VCaP (cell line): ENCODE measurements around the gene DMAC2.
"Not testable (repeated sequence)": the region's sequence is repeated elsewhere in the genome, so short reads cannot be mapped to it uniquely, and the experiment has no call there.

Source experiments
- H3K27ac ChIP-seq: fragments of 450-650 bp; 2 replicates; pipeline ENCODE4 v1.5.1; 2017
- CTCF ChIP-seq: fragments of 450-650 bp; conservative IDR thresholded peaks from 2 replicates; pipeline ENCODE4 v1.5.1; 2017; ENCODE audit warnings: mild to moderate bottlenecking, moderate library complexity

Gene DMAC2

GRCh38 chr19:41441321-41441945, 1.7 kb upstream of the DMAC2 start:
- no peak for TF ChIP-seq CTCF
- H3K27ac ChIP-seq, result no peak overlapping the region

- no peak overlapping the region for H3K27ac ChIP-seq
Observed at GRCh38 chr19:41437944-41438574, 1.7 kb downstream of the DMAC2 start.

GRCh38 chr19:41436674-41436951, 3.1 kb downstream of the DMAC2 start:
- TF ChIP-seq CTCF, result no peak
- no peak overlapping the region for H3K27ac ChIP-seq

More at GRCh38 chr19:41437944-41438574, 1.7 kb downstream of the DMAC2 start:
- no peak for TF ChIP-seq CTCF

- no peak for TF ChIP-seq CTCF
- H3K27ac ChIP-seq, result no peak overlapping the region
Observed at GRCh38 chr19:41435936-41436673, 3.6 kb downstream of the DMAC2 start.

GRCh38 chr19:41435376-41435775, 4.3 kb downstream of the DMAC2 start:
- H3K27ac ChIP-seq, result not testable (repeated sequence)

- H3K27ac ChIP-seq, result no peak overlapping the region
- TF ChIP-seq CTCF, result no peak
Observed at GRCh38 chr19:41434450-41434849, 5.3 kb downstream of the DMAC2 start.

GRCh38 chr19:41433171-41433570, 6.5 kb downstream of the DMAC2 start:
- H3K27ac ChIP-seq, result no peak overlapping the region
- no peak for TF ChIP-seq CTCF
